Posterior cingulate gyrus (tissue), 11 donors: Measurements from ENCODE around the gene MPP3.

ENCODE experiments used
- DNase-seq, 10 donors: peaks; one replicate each; pipeline versions ENCODE4 v3.0.0 to v3.0.0-alpha.2; 2020 to 2021; ENCODE audit warnings: mixed read lengths in 3 of 10
- intact Hi-C: fragments of 100-400 bp; cut with DNase I; formaldehyde crosslinking; loops from one replicate; pipeline ENCODE4 v1.15.1; 2023

MPP3 gene

DNA sequence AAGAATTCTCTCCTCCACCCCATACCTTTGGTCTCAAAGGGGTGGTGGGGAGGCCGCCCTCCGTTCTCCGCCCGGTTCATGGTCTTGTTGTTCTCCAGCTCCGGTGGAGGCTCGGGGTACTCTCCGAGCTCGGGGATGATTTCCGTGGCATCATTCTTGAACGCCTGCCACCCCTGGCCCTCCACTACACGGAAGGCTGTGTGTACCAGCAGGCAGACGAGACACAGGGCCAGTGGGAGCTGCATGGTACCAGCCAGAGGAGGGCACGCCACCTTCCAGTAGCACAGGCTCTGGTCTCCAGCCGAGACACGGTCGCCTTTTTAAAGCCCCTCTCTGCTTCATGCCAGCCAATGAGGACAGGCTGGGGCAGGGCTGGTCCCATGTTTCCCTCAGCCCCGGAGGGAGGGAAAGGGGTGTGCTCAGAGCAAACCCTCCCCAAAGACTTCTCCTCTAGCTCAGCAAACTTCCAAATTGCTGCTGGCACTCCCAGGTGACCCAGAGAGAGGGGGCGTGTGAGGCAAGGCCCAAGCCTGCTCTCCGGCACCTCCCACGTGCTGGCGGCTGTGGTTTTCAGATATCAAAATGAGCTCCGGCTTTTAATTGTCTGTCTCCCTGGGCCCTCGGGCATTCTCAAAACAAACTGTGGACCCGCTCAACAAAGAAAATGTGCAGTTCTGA lies 74.3 kb downstream of the MPP3 start, which contains the start of gene SOST:
TSS of gene SOST (minus strand) at position 295 of the 678 bp plus-strand sequence. CDS start at position 245, 50 bp downstream.
- intact Hi-C loops, result no loop called here
- no peak for DNase-seq

DNA sequence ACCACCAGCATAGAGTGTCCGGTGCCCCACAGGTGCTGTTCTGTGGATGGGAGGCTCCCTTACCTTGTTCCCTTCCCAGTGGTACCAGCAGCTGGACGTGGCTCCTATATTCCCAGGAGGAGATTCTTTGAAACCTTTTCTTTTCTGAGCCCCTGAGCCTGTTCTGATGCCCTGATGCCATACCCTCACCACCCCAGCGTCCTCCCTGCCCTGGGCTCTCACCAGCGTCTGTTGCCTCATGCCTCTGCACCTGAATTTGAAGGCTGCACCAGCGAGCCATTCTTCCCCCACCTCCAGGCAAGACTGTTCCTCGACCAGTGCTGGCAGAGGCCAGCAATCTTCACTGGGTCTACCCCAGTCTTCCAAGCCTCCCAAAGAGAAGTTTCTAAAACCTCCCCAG lies 74.9 kb downstream of the MPP3 start:
- DNase-seq, result no peak
- intact Hi-C loops, result no loop called here

DNA sequence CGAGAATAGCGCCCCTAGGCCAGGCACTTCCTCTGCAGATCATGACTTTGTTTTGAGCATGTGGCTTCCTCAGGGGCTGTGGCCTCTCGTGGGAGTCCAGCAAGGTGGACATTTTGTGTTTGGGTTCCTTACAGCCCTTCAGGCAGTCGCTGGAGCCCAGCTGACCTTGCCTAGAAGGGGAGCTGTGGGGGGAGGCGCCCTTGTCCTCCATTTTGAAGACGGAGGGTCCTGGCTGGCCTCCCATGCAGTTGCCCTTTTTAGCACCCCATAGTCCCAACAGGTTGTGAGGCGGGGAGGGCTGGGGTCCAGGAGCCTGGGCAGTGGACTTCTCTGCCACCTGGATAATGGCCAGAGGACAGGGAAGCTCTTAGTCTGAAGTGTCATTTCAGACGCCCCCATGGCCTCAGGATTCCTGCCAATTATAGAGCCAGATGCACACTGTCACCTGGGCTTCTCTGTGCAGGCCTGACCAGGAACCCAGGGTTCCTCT lies 75.7 kb downstream of the MPP3 start:
- peak in 1 of 10 donors; percentile 58 for DNase-seq
- intact Hi-C loops, result no loop called here

DNA sequence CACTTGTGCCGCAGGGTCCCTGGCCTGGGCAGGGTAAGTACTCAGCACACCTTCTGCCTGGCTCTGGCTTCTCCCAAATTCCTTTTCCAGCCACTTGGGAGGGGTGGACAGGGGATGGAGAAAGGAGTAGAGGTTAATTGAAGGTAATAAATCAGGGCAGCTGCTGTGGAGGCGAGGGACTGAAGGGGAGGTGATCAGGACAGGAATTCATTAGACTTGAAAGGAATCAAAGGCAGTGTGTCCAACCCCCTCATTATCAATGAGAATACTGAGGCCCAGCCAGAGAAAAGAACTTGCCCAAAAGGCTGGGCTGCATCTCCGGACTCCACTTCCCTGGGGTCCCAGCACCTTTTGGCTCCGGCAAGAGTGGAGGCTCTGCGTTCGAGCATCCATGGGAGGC lies 76.7 kb downstream of the MPP3 start:
- no peak for DNase-seq
- intact Hi-C loops, result no loop called here

DNA sequence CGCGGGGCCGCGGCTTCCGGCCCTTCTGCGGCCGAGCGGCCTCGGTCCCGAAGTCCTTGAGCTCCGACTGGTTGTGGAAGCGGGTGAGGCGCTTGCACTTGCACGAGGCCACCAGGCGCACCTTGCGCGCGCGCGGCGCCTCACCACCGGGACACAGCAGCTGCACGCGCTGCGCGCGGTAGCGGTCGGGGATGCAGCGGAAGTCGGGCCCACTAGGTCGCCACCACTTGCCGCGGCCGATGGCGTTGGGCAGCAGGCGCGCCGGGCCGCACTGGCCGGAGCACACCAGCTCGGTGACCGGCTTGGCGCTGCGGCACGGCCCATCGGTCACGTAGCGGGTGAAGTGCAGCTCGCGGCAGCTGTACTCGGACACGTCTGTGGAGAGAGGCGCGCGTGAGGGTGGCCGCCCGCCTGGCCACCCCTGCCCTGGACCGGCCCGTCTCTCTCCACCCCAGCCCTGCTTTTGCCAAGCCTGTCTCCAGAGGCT lies 77.5 kb downstream of the MPP3 start:
- intact Hi-C loops, result no loop called here
- DNase-seq, result peak in 2 of 10 donors; percentile 84 to 88

DNA sequence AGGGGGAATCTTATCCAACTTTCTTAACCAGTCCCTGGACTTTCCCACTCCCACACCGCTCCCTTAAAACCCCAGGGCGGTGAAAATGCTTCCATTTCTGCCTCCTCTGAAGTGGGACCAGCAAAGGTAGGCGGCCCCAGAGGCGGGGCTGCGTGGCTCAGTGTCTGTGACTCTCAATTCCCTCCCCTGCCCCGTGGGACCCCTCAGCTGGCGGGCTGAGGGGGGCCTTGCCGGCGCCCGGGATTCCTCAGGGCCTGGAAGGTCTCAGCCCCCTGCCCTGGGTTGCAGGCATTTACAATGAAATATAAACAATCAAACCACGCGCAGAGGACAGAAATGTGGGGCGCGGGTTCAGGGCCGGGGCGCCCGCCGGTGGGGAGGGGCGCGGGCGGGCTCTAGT lies 78.0 kb downstream of the MPP3 start:
- intact Hi-C loops, result no loop called here
- no peak for DNase-seq

DNA sequence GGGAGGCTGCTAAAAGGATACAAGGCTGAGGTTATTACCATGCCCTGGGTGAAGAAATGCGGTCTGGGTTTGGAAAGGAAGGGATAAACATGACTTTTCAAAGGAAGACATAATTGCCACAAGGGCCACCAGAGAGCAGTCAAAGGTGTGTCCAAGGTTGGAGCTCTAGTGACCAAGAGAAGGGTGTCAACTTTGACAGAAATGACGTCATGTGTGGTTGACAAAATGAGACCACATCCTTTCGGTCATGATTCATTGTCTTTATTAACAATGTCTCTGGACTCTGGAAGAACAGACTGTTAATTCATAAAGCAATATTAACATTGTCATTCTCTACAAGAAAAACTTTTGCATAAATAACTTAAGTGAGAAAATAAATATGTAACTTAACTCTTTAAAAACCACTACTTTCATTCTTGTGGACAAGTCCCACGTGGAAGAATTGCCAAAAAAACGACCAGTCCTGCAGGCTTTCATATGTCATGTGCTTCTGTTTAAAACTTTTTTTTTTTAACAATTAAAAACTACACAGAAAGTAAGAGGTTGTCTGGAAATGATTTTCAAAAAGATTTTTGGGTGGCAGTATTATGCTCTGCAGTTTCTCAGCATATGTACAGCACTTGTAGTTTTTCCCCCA lies 79.3 kb downstream of the MPP3 start:
- no peak for DNase-seq
- intact Hi-C loops, result no loop called here
